Esophagus (tissue), 2 donors: ENCODE results near the gene RCCD1. TPM values are rescaled to one million over a fixed set of nuclear protein-coding genes. Genes with fewer than 3 reads are reported as not detected.
"Not testable (repeated sequence)": the region's sequence is repeated elsewhere in the genome, so short reads cannot be mapped to it uniquely, and the experiment has no call there.

Experiments used
- H3K27ac ChIP-seq, 2 donors: one replicate each; pipeline ENCODE4 v1.5.1; 2013; ENCODE audit warnings: low read depth in 2 of 2, mild to moderate bottlenecking in 2 of 2, inconsistent platforms in 1 of 2, low read length in 1 of 2, moderate library complexity in 1 of 2
- H3K27me3 ChIP-seq, 2 donors: one replicate each; pipeline ENCODE4 v1.6.1; 2013; ENCODE audit warnings: low read length in 2 of 2, control low read depth in 1 of 2, mild to moderate bottlenecking in 1 of 2; ENCODE audit not compliant: insufficient read depth in 2 of 2, control insufficient read depth in 1 of 2
- H3K36me3 ChIP-seq, 2 donors: one replicate each; pipeline ENCODE4 v1.6.1; 2013; ENCODE audit warnings: low read length in 1 of 2; ENCODE audit not compliant: control insufficient read depth in 2 of 2, insufficient read depth in 2 of 2
- H3K4me1 ChIP-seq, 2 donors: one replicate each; pipeline ENCODE4 v1.6.1; 2013; ENCODE audit warnings: low read length in 1 of 2; ENCODE audit not compliant: control insufficient read depth in 2 of 2, insufficient read depth in 2 of 2
- H3K4me3 ChIP-seq, 2 donors: one replicate each; pipeline ENCODE4 v1.5.1; 2013; ENCODE audit warnings: low read length in 2 of 2, mild to moderate bottlenecking in 2 of 2, low read depth in 1 of 2, moderate library complexity in 1 of 2
- H3K9me3 ChIP-seq, 2 donors: one replicate each; pipeline ENCODE4 v1.6.1; 2013; ENCODE audit warnings: mild to moderate bottlenecking in 2 of 2, low read depth in 1 of 2, low read length in 1 of 2, moderate library complexity in 1 of 2; ENCODE audit not compliant: control insufficient read depth in 2 of 2, insufficient read depth in 1 of 2
- WGBS, 2 donors: extraction: QIAGEN DNeasy Blood & Tissue Kit; methylation state at CpG; one replicate each; pipeline ENCODE4 v1.1.7; 2013; 5-methylcytosine and 5-hydroxymethylcytosine counted together
- polyA plus RNA-seq, 2 donors: library from polyadenylated mRNA; stranded (reverse); fragments of 200-250 nt; gene quantifications; one replicate each; pipeline ENCODE4 v1.2.3, GENCODE V29; 2013
- donor health status: healthy with polysubstance abuse.
- donor health status: Bipolar disorder and iron deficiency.

RCCD1 gene
- 1 to 10 TPM; 8.1 to 8.7 TPM for polyA plus RNA-seq

- Histone ChIP-seq H3K36me3 (peaks cover 6 to 25% of the 10 kb centered on the region in 2 donors), H3K4me3 (peak within 1 kb of the TSS; percentile 68 to 75), H3K27ac (peak within 1 kb of the TSS; percentile 96), H3K9me3 (no peaks in the 10 kb centered on the region), H3K4me1 (peaks cover 7 to 12% of the 10 kb centered on the region in 2 donors), H3K27me3 (no peaks in the 10 kb centered on the region)
- 1% methylated on average over 69 of the region's 69 CpGs for WGBS, 2 donors
Measured at GRCh38 chr15:90954712-90955623, at the start of gene RCCD1. RCCD1 (plus strand) TSS chr15:90954884; CDS start chr15:90956735, 1,851 bp downstream.

GRCh38 chr15:90905306-90906180 is 49.1 kb upstream of the RCCD1 start:
- peaks cover 25 to 37% of the 10 kb centered on the region in 2 donors for H3K36me3 ChIP-seq
- H3K4me1 ChIP-seq: peaks cover 0 to 4% of the 10 kb centered on the region in 2 donors
- 94 to 96% methylated on average over 28 of the region's 28 CpGs for whole genome bisulfite sequencing, 2 donors
- H3K27ac ChIP-seq: no peak overlapping the region
- no peaks in the 10 kb centered on the region for H3K27me3 ChIP-seq
- H3K9me3 ChIP-seq: no peaks in the 10 kb centered on the region
- H3K4me3 ChIP-seq: no peak overlapping the region

GRCh38 chr15:90906181-90906849 is 48.4 kb upstream of the RCCD1 start:
- no peaks in the 10 kb centered on the region for H3K9me3 ChIP-seq
- peaks cover 31 to 45% of the 10 kb centered on the region in 2 donors for H3K36me3 ChIP-seq
- H3K4me3 ChIP-seq: no peak overlapping the region
- peaks cover 0 to 4% of the 10 kb centered on the region in 2 donors for H3K4me1 ChIP-seq
- no peak overlapping the region for H3K27ac ChIP-seq
- no peaks in the 10 kb centered on the region for H3K27me3 ChIP-seq
- WGBS, 2 donors: 86 to 97% methylated on average over 11 of the region's 11 CpGs

GRCh38 chr15:90907051-90907660 is 47.5 kb upstream of the RCCD1 start:
- Histone ChIP-seq H3K4me3 (no peak overlapping the region), H3K36me3 (peaks cover 35 to 52% of the 10 kb centered on the region in 2 donors), H3K27ac (no peak overlapping the region), H3K27me3 (no peaks in the 10 kb centered on the region), H3K9me3 (no peaks in the 10 kb centered on the region), H3K4me1 (peaks cover 0 to 4% of the 10 kb centered on the region in 2 donors)
- WGBS, 2 donors: 87 to 91% methylated on average over 15 of the region's 15 CpGs

- no peak overlapping the region for H3K27ac ChIP-seq
- peaks cover 0 to 4% of the 10 kb centered on the region in 2 donors for H3K4me1 ChIP-seq
- H3K27me3 ChIP-seq: no peaks in the 10 kb centered on the region
- H3K4me3 ChIP-seq: no peak overlapping the region
- H3K36me3 ChIP-seq: peaks cover 43 to 61% of the 10 kb centered on the region in 2 donors
- 79 to 84% methylated on average over 9 of the region's 9 CpGs for WGBS, 2 donors
- no peaks in the 10 kb centered on the region for H3K9me3 ChIP-seq
Measured at GRCh38 chr15:90907838-90908507, 46.7 kb upstream of the RCCD1 start.

- 82 to 85% methylated on average over 11 of the region's 11 CpGs for WGBS, 2 donors
- H3K9me3 ChIP-seq, H3K4me3 ChIP-seq, H3K27ac ChIP-seq, H3K27me3 ChIP-seq, H3K4me1 ChIP-seq: not testable (repeated sequence)
- peaks cover 47 to 73% of the 10 kb centered on the region in 2 donors for H3K36me3 ChIP-seq
Measured at GRCh38 chr15:90909449-90909848, 45.2 kb upstream of the RCCD1 start.

GRCh38 chr15:90909976-90910375 is 44.7 kb upstream of the RCCD1 start:
- no peaks in the 10 kb centered on the region for H3K9me3 ChIP-seq
- WGBS, 2 donors: 93% methylated on average over 8 of the region's 8 CpGs
- no peak overlapping the region for H3K4me3 ChIP-seq
- H3K27ac ChIP-seq: no peak overlapping the region
- peaks cover 47 to 76% of the 10 kb centered on the region in 2 donors for H3K36me3 ChIP-seq
- no peaks in the 10 kb centered on the region for H3K27me3 ChIP-seq
- H3K4me1 ChIP-seq: no peaks in the 10 kb centered on the region

GRCh38 chr15:90910441-90911301 is 44.0 kb upstream of the RCCD1 start:
- no peaks in the 10 kb centered on the region for H3K4me1 ChIP-seq
- no peaks in the 10 kb centered on the region for H3K27me3 ChIP-seq
- H3K9me3 ChIP-seq: no peaks in the 10 kb centered on the region
- H3K36me3 ChIP-seq: peaks cover 44 to 73% of the 10 kb centered on the region in 2 donors
- no peak overlapping the region for H3K27ac ChIP-seq
- no peak overlapping the region for H3K4me3 ChIP-seq
- WGBS, 2 donors: 94 to 96% methylated on average over 22 to 24 of the region's 24 CpGs
